CD14-positive monocyte (primary cell): Measurements from ENCODE around the gene BTAF1. TPM values are rescaled to one million over a fixed set of nuclear protein-coding genes. Genes with fewer than 3 reads are reported as not detected.

Experiments
- DNase-seq, 3 donors: peaks; one replicate each; pipeline ENCODE4 v3.0.0-alpha.2; 2011 to 2022
- H2AFZ ChIP-seq: 2 replicates; pipeline ENCODE4 v1.6.0; 2012; ENCODE audit warnings: mild to moderate bottlenecking, low read depth, low read length, inconsistent platforms; ENCODE audit not compliant: insufficient read depth, poor library complexity, severe bottlenecking
- H3K27ac ChIP-seq, 2 donors: 1 replicate in 1 of 2; 2 replicates in 1 of 2; pipeline ENCODE4 v1.5.1; 2012 to 2013; ENCODE audit warnings: low read length in 2 of 2, control low read depth in 1 of 2, inconsistent platforms in 1 of 2, low read depth in 1 of 2, mild to moderate bottlenecking in 1 of 2
- H3K27me3 ChIP-seq, 2 donors: one replicate each; pipeline versions ENCODE4 v1.6.0 to v1.6.1; 2011 to 2013; ENCODE audit warnings: low read length in 2 of 2; ENCODE audit not compliant: control insufficient read depth in 2 of 2, insufficient read depth in 2 of 2
- H3K36me3 ChIP-seq, 2 donors: replicated peaks in 1 of 2; 1 replicate in 1 of 2; 2 replicates in 1 of 2; pipeline versions ENCODE4 v1.5.1 to v1.6.1; 2012 to 2013; ENCODE audit warnings: low read length in 2 of 2, control low read depth in 1 of 2, inconsistent platforms in 1 of 2, mild to moderate bottlenecking in 1 of 2; ENCODE audit not compliant: insufficient read depth in 2 of 2, control insufficient read depth in 1 of 2
- H3K4me1 ChIP-seq, 2 donors: 1 replicate in 1 of 2; 2 replicates in 1 of 2; pipeline versions ENCODE4 v1.5.1 to v1.6.1; 2012 to 2013; ENCODE audit warnings: low read length in 2 of 2, control low read depth in 1 of 2, inconsistent platforms in 1 of 2, mild to moderate bottlenecking in 1 of 2, moderate library complexity in 1 of 2; ENCODE audit not compliant: insufficient read depth in 2 of 2, control insufficient read depth in 1 of 2
- H3K4me2 ChIP-seq: replicated peaks from 2 replicates; pipeline ENCODE3; 2012; ENCODE audit warnings: low read length, moderate library complexity, mild to moderate bottlenecking; ENCODE audit not compliant: poor library complexity, severe bottlenecking; ENCODE audit errors: extremely low read depth
- H3K4me3 ChIP-seq, 3 experiments: fragments of 200-600 bp in 1 of 3; sonication (generic) in 1 of 3; replicated peaks in 1 of 3; 1 replicate in 2 of 3; 2 replicates in 1 of 3; pipeline ENCODE4 v1.5.1; 2011 to 2013; ENCODE audit warnings: low read length in 3 of 3, mild to moderate bottlenecking in 3 of 3, control low read depth in 2 of 3, low read depth in 2 of 3, inconsistent platforms in 1 of 3, moderate library complexity in 1 of 3
- H3K79me2 ChIP-seq: 2 replicates; pipeline ENCODE4 v1.6.0; 2012; ENCODE audit warnings: mild to moderate bottlenecking, control low read depth, inconsistent platforms, low read length, moderate library complexity; ENCODE audit not compliant: insufficient read depth
- H3K9ac ChIP-seq: 2 replicates; pipeline ENCODE4 v1.6.0; 2017; ENCODE audit warnings: low read length, mild to moderate bottlenecking; ENCODE audit not compliant: insufficient read depth, poor library complexity, severe bottlenecking
- H3K9me3 ChIP-seq, 2 donors: replicated peaks in 1 of 2; 1 replicate in 1 of 2; 2 replicates in 1 of 2; pipeline versions ENCODE4 v1.5.1 to v1.6.1; 2012 to 2013; ENCODE audit warnings: low read length in 2 of 2, control low read depth in 1 of 2; ENCODE audit not compliant: control insufficient read depth in 1 of 2, insufficient read depth in 1 of 2
- H4K20me1 ChIP-seq: 2 replicates; pipeline ENCODE4 v1.6.0; 2012; ENCODE audit warnings: mild to moderate bottlenecking, low read length, control low read depth, moderate library complexity; ENCODE audit not compliant: insufficient read depth
- H3K27ac Mint-ChIP-seq, 7 donors: one replicate each; pipeline ENCODE4 v1.8.0; 2020; ENCODE audit warnings: mild to moderate bottlenecking in 7 of 7, mixed read lengths in 7 of 7, moderate library complexity in 6 of 7, inconsistent platforms in 2 of 7
- H3K27me3 Mint-ChIP-seq, 3 donors: one replicate each; pipeline ENCODE4 v1.8.0; 2021 to 2022; ENCODE audit warnings: low read depth in 3 of 3, mild to moderate bottlenecking in 3 of 3, mixed read lengths in 3 of 3, moderate library complexity in 3 of 3, inconsistent platforms in 1 of 3
- H3K36me3 Mint-ChIP-seq, 2 donors: one replicate each; pipeline ENCODE4 v1.8.0; 2020; ENCODE audit warnings: mixed read lengths in 2 of 2, inconsistent platforms in 1 of 2, mild to moderate bottlenecking in 1 of 2
- H3K4me1 Mint-ChIP-seq: one replicate; pipeline ENCODE4 v1.8.0; 2020; ENCODE audit warnings: mild to moderate bottlenecking, mixed read lengths
- H3K4me3 Mint-ChIP-seq, 2 donors: one replicate each; pipeline ENCODE4 v1.8.0; 2020; ENCODE audit warnings: mild to moderate bottlenecking in 2 of 2, mixed read lengths in 2 of 2, moderate library complexity in 1 of 2
- H3K9me3 Mint-ChIP-seq, 7 donors: one replicate each; pipeline ENCODE4 v1.8.0; 2020 to 2022; ENCODE audit warnings: mixed read lengths in 7 of 7, mild to moderate bottlenecking in 6 of 7, moderate library complexity in 6 of 7, inconsistent platforms in 2 of 7
- WGBS: methylation state at CpG from one replicate; pipeline ENCODE4 v1.1.5; 2013; ENCODE audit warnings: missing lambda C conversion rate; ENCODE audit not compliant: insufficient coverage; 5-methylcytosine and 5-hydroxymethylcytosine counted together
- intact Hi-C, 2 donors: fragments of 100-400 bp; cut with micrococcal nuclease; formaldehyde crosslinking; loops; one replicate each; pipeline versions ENCODE4 v1.15.0 to v1.15.1; 2023
- polyA plus RNA-seq, 3 donors: library from polyadenylated mRNA; depleted of rRNA in 1 of 3; unstranded in 2 of 3; stranded (reverse) in 1 of 3; fragments of 300-500 nt in 2 of 3; fragments of >200 nt in 1 of 3; fragmentation: Illumina TruSeq in 2 of 3; gene quantifications; 1 replicate in 2 of 3; 2 replicates in 1 of 3; pipeline ENCODE4 v1.2.3, GENCODE V29; 2012 to 2021
- TF ChIP-seq, protein P1 (sequence below): fragments of 200-600 bp; IDR thresholded peaks from one replicate; pipeline ENCODE4 v1.8.0; 2022; ENCODE audit warnings: antibody characterized with exemption, mild to moderate bottlenecking

BTAF1 gene
- polyA plus RNA-seq, 3 donors: 3.7 to 59.8 (median 5.1) TPM

- Histone ChIP-seq H3K9ac (no peak overlapping the region), H3K4me2 (no peak overlapping the region), H3K27ac (no peak overlapping the region), H3K4me1 (no peaks in the 10 kb centered on the region), H2AFZ (no peak overlapping the region), H3K4me3 (no peak overlapping the region), H3K79me2 (no peaks in the 10 kb centered on the region), H4K20me1 (no peaks in the 10 kb centered on the region), H3K9me3 (no peaks in the 10 kb centered on the region), H3K36me3 (no peaks in the 10 kb centered on the region), H3K27me3 (no peaks in the 10 kb centered on the region)
- Mint-ChIP-seq H3K36me3 (no peaks in the 10 kb centered on the region), H3K27ac (no peak overlapping the region), H3K9me3 (peaks cover 0 to 7% (median 0%) of the 10 kb centered on the region in 7 donors), H3K4me1 (no peaks in the 10 kb centered on the region), H3K27me3 (peaks cover 0 to 4% (median 0%) of the 10 kb centered on the region in 3 donors), H3K4me3 (no peak overlapping the region)
- intact Hi-C loops: no loop called here
- no peak for DNase-seq
- TF ChIP-seq, protein P1, sequence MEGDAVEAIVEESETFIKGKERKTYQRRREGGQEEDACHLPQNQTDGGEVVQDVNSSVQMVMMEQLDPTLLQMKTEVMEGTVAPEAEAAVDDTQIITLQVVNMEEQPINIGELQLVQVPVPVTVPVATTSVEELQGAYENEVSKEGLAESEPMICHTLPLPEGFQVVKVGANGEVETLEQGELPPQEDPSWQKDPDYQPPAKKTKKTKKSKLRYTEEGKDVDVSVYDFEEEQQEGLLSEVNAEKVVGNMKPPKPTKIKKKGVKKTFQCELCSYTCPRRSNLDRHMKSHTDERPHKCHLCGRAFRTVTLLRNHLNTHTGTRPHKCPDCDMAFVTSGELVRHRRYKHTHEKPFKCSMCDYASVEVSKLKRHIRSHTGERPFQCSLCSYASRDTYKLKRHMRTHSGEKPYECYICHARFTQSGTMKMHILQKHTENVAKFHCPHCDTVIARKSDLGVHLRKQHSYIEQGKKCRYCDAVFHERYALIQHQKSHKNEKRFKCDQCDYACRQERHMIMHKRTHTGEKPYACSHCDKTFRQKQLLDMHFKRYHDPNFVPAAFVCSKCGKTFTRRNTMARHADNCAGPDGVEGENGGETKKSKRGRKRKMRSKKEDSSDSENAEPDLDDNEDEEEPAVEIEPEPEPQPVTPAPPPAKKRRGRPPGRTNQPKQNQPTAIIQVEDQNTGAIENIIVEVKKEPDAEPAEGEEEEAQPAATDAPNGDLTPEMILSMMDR: no peak
- 91% methylated on average over 5 of the region's 7 CpGs for WGBS
Observed at GRCh38 chr10:91879515-91880170, 43.9 kb upstream of the BTAF1 start.

GRCh38 chr10:91880310-91880709 is 43.3 kb upstream of the BTAF1 start:
- Mint-ChIP-seq H3K36me3 (no peaks in the 10 kb centered on the region), H3K4me3 (no peak overlapping the region), H3K27me3 (peaks cover 0 to 4% (median 0%) of the 10 kb centered on the region in 3 donors), H3K27ac (no peak overlapping the region), H3K9me3 (peaks cover 0 to 7% (median 0%) of the 10 kb centered on the region in 7 donors), H3K4me1 (no peaks in the 10 kb centered on the region)
- intact Hi-C loops: no loop called here
- 60% methylated on average over 2 of the region's 3 CpGs for WGBS
- no peak overlapping the region for H3K4me2 ChIP-seq
- H3K9ac ChIP-seq: no peak overlapping the region
- H2AFZ ChIP-seq: no peak overlapping the region
- TF ChIP-seq, protein P1: no peak
- H3K79me2 ChIP-seq: no peaks in the 10 kb centered on the region
- H3K4me1 ChIP-seq: no peaks in the 10 kb centered on the region
- H3K27me3 ChIP-seq: no peaks in the 10 kb centered on the region
- no peak overlapping the region for H3K4me3 ChIP-seq
- no peak for DNase-seq
- no peaks in the 10 kb centered on the region for H4K20me1 ChIP-seq
- H3K9me3 ChIP-seq: no peaks in the 10 kb centered on the region
- H3K27ac ChIP-seq: no peak overlapping the region
- no peaks in the 10 kb centered on the region for H3K36me3 ChIP-seq
